Measurements from ENCODE around the gene STAMBPL1.
"Not testable (repeated sequence)": the region's sequence is repeated elsewhere in the genome, so short reads cannot be mapped to it uniquely, and the experiment has no call there.

STAMBPL1 gene

DNA sequence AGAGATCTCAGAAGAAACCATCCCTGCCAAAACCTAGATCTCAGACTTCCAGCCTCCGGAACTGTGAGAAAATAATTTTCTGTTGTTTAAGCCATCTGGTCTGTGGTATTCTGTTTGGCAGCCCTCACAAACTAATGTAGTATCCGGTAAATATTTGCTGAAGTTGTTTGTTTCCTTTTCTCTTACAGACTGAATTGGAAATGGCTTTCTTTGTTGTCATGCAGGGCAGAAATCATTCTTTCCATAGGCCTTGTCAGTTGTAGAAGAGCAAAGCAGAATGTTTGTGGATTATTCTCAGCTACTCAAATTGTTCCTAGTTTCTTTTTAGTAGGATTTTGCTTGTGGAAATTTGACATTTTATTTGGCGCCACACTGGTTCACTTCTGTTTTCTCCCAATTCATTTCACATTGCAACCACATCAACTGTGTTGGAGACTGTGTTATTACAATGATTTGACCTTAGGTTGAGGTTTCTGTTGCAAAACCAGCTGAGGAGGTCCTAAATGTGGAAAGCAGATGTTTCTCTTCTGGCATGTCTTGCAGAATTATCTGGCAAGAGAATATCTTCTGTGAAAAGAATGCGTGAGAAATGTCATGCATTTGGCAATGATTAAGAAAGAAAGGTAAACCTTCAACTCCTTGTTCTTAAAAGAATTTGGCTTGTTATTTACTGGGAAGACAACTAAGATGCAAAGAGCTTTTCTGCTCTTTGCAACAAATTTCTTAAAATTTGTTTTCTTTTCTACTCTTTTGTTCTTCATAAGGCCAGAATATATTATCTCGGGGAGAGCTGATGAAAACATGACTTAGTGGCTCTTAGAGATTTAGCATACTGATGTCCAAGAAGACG is 46.7 kb downstream of the STAMBPL1 start:
- DNase-seq: no peak

- no peak for DNase-seq
Observed at GRCh38 chr10:88927416-88927690, 47.3 kb downstream of the STAMBPL1 start.

GRCh38 chr10:88928254-88928653 is 48.2 kb downstream of the STAMBPL1 start:
- no peak for DNase-seq

DNA sequence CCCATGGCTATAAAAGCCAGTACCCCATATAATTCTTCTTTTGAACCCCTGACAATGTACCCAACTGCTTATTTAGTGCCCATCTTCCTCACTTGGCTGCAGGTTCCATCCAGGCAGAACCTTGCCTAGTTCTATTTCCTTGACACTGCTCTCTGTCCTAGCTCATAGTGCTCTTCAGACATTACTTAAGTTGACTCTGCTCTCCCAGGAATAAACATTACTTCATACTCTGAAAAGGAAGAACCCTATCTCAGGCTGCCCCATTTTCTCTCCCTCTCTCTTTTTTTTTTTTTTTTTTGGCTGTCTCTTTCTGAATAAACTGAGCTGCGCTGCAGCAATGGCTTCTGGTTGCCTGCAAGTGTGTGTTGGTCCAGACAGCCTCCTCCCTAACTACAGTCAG is 51.5 kb downstream of the STAMBPL1 start:
- no peak for DNase-seq

DNA sequence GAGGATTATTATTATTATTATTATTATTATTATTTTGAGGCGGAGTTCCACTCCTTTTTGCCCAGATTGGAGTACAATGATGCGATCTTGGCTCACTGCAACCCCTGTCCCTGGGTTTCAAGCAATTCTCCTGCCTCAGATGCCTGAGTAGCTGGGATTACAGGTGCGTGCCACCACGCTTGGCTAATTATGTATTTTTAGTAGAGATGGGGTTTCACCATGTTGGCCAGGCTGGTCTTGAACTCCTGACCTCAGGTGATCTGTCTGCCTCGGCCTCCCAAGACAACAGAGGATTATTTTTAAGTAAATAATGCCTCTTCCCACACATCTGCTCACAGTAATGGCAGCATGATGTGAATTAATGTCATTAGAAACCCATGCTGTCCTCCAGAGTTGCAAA is 52.0 kb downstream of the STAMBPL1 start:
- DNase-seq: not testable (repeated sequence)

DNA sequence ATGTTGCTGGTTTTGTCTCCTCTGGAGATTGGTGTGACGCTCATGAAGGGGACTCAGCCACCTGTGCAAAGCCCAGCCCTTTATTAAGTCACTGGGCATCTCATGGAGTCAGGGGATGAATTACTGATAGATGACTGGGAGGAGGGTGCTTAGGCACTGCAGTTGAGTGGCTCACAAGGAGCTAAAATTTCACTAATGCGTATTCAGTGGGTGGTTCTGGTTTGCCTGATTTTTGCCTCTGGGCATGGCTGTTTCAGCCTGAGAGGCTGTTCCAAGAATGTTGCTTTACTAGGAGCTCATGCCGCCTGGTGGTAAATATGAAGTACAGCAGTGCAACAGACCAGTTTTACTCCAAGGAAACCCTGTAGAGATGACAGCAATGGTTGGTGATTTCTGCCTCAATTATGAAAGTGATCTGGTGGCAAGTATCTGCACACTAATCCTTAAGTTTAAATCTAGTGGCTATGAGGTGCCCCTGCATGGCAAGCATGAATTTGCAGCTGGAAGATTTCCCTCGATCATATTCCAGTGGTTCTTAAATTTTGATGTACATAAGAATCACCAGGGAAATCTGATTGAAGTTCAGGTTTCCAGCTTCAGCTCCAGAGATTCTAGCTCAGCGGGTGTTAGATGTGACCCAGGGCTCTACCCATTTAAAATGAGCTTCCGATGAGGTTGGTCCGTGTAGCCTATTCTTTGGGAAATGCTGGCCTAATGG is 52.7 kb downstream of the STAMBPL1 start:
- DNase-seq: peak; percentile 20

GRCh38 chr10:88933564-88933963 is 53.5 kb downstream of the STAMBPL1 start:
- DNase-seq: no peak

DNA sequence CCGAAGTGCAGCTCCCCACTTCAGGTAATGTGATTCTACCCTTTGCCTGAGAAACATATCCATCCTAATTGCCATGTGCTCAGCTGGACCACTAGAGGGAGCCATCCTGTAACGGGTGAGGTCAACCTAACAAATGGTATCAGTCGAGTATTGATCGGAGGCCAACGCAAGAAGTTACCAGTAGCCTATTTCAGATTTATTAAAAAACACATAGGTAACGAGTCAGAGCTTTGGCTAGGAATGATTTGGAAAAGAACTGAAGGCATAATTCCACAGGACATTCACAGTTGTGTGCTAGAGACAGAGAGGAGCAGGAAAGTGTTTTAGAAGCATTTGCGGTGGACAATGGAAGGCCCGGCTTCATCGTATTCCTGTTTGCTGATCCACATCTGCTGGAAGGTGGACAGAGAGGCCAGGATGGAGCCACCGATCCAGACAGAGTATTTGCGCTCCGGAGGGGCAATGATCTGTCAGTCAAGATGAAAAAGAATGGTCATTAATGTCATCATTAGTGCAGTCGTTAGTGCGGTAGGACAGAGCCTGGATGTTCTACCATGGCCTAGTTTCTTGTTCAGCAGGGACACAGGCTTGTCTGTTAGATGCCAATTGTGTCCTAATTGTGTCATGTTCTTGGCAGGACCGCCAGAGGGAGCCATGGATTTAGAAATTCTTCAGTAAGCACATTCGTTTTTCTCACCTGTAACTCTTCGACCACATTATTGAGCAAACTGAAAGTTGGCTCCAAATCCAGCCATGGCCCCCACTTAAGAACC is 55.0 kb downstream of the STAMBPL1 start:
- DNase-seq: peak; percentile 70

- DNase-seq: no peak
Observed at GRCh38 chr10:88936656-88937055, 56.6 kb downstream of the STAMBPL1 start.

DNA sequence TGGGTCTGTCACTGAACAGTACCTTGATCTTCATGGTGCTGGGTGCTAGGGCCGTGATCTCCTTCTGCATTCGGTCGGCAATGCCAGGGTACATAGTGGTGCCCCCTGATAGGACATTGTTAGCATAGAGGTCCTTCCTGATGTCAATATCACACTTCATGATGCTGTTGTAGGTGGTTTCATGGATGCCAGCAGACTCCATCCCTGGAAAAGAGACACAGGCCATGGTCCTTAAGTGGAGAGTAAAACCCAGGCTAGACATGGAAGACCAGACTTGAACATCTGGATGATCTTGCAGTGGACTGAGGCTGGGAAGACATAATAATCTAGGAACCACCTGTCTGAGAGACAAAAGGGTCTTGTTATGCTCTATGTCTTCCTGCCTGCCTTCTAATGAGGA is 58.0 kb downstream of the STAMBPL1 start:
- DNase-seq: no peak

- no peak for DNase-seq
Observed at GRCh38 chr10:88938938-88939337, 58.9 kb downstream of the STAMBPL1 start.

GRCh38 chr10:88941026-88941425 is 61.0 kb downstream of the STAMBPL1 start:
- DNase-seq: no peak

DNA sequence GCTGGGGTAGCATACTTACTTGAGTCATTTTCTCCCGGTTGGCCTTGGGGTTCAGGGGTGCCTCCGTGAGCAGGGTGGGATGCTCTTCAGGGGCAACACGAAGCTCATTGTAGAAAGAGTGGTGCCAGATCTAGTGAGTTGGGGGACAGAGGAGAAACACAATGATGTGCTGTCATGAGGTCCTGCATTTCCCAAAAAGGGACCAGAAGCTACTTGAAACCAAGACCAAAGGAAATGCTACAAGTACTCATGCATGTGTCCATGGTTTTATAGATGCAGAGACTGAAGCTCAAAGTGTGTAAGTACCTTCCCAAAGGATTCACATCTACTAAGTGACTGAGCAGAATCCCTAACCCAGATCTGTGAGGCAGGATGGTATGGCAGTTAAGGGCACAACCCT is 63.7 kb downstream of the STAMBPL1 start:
- no peak for DNase-seq

- no peak for DNase-seq
Observed at GRCh38 chr10:88944813-88945212, 64.8 kb downstream of the STAMBPL1 start.

GRCh38 chr10:88946200-88946599 is 66.2 kb downstream of the STAMBPL1 start:
- DNase-seq: no peak

DNA sequence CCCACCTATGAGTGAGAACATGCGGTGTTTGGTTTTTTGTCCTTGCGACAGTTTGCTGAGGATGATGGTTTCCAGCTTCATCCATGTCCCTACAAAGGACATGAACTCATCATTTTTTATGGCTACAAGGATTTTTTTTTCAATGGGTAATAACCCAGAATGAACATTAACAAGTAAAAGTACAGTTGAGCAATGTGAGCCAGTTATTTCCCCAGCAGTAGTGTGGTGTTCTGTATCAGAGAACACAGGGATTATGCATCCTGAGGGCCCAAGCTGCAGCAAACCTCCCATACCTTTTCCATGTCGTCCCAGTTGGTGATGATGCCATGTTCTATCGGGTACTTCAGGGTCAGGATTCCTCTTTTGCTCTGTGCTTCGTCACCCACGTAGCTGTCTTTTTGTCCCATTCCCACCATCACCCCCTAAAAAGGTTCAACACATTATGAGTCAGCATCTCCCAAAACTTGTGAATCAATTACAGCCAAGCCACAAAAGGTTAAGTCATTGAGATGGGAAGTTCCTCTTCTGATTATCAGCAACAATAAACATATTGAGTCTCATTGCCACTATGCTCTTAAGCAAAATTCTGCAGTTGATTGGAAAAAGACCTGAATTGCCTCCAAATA is 67.0 kb downstream of the STAMBPL1 start:
- no peak for DNase-seq

GRCh38 chr10:88949051-88949450 is 69.0 kb downstream of the STAMBPL1 start:
- no peak for DNase-seq

DNA sequence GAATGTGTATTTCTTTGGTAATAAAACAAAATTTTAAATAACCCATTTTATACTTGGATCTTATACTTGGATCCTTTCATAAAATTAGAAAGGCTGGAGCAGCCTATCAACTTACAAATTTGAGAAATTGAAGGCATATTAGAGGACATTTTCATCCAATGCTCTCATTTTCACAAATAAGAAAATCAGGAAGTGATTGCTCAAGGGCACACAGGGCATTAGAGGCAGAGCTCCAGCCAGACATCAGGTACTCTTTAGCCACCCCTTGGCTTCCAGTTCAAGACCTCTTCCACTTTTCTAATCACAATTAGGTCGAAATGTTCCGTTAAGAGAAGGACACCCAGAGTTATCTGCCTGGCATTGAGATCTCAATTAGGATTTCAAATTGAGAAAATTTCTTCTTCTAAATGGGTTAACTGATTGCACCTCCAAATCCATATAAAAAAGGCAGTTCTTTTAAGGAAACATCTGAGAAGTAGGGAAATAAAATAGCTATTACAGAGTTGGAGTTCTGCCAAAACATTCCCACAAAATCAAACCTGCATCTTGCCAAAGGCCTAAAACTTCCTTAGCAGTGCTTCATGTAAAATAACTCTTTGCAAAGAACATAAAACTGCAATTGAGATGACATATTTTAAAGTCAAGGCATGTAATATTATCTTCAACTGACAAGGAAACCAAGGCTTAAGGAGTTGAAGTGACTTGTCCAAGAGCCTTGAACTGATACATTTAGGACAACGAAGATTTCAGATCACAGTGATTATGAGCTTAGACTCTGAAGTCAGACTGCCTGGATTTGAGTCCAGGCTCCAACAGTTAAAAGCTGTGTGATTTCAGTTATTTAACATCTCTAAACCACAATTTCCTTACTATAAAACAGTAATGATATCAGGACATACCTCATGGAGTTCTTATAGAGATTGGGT is 70.1 kb downstream of the STAMBPL1 start:
- no peak for DNase-seq

DNA sequence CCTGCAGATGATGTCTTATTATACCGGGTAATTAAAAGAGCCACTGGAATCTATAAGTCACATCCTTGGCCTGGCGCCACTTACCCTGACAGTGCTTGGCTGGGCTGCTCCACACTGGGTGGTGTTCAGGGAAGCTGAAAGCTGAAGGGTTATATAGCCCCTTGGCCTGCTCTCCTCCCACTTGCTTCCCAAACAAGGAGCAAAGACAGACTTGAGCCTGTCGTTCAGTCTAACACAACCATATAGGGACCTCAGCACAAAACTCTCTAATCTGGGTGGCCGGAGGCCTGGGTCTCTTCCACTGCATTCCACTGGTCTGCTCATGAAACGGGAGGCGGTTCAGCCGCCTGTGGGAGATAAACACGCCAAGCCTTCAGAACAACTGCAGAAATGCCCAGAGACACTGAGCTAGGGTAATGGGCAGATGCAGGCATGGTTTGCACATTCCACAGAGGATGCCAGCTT is 72.6 kb downstream of the STAMBPL1 start, which contains the start of gene ACTA2:
Gene ACTA2, minus strand, starts transcription at position 127 of the 465 bp plus-strand sequence. CDS start 3,843 bp downstream, outside the sequence.
- DNase-seq: no peak

DNA sequence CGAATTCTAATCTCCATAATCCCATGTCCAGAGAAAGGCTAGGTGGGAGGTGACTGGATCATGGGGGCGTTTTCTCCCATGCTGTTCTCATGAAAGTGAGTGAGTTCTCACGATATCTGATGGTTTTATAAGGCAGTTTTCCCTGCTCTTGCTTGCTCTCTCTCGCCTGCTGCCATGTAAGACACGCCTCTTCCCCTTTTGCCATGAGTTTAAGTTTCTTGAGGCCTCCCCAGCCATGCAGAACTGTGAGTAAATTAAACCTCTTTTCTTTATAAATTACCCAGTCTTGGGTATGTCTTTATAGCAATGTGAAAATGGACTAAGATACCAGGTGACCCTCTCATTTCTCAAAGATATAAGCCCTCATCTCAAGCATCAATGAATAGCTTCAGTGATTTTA is 73.6 kb downstream of the STAMBPL1 start:
- DNase-seq: no peak

DNA sequence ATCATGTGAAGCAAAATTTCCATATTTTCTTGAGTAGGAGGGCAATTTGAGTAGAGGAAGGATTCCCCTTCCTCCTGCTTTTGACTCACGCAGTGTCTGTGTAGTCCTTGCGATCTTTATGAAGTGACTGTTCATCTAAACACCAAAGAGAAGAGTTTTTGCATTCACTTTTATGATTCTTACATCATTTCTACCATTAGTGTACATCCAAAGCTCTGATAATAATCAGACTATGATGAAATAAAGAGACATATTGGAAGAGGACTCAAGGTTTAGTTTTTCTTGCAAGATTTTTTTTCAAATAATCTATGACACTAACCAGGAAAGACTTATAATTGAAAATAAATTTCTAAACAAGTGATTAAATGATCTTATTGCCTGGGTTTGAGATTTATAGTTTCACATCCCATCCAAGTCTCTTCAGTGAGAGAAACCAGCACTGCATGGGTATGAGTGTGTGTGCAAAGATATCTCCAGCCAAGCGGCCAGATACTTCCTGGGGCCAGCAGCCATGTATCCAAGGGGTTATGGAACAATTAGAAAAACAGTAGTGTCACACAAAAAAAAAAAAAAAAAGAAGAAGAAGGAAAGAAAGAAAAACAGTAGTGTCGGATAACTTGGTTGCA is 74.5 kb downstream of the STAMBPL1 start:
- DNase-seq: no peak
